PC-9 (cell line): ENCODE measurements around the gene RRP9.

Experiments
- EZH2 ChIP-seq: fragments of 200-600 bp; sonication (generic); IDR thresholded peaks from 2 replicates; pipeline ENCODE4 v1.8.0; 2017; ENCODE audit warnings: antibody characterized with exemption, low read depth
- TF ChIP-seq, protein P1 (sequence below): fragments of 200-600 bp; sonication (generic); conservative IDR thresholded peaks from 2 replicates; pipeline ENCODE4 v1.6.1; 2017; ENCODE audit warnings: mixed run types, antibody characterized with exemption, mild to moderate bottlenecking, moderate library complexity

DNA sequence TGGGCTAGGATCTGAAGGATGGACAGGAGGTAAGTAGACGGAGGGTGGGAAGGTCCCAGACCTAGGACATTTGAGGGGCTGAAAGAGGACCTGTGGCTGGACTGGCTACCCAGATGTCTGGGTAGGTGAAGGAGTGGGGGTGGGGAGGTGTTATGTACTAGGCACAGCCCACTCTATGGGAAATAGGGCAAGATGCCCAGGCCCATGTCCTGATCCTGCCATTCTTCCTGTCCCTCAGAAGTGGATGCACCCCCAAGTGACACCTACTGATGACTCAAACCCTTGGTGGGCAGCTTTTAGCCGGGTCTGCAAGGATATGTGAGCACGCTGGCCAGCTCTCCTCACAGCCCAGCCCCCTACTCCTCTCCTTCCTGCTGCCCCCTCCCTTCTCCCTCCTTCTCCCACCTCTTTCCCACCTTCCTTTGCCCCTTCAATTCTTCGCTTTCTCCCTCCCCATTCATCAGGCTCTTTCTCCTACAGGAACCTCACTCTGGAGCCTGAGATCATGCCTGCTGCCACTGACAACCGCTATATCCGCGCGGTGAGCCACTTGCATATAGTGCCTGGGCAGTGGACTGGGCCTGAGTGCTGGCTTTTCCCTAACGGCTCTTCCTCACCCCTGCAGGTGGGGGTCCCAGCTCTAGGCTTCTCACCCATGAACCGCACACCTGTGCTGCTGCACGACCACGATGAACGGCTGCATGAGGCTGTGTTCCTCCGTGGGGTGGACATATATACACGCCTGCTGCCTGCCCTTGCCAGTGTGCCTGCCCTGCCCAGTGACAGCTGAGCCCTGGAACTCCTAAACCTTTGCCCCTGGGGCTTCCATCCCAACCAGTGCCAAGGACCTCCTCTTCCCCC, 46.8 kb upstream of the RRP9 start:
- TF ChIP-seq, protein P1, sequence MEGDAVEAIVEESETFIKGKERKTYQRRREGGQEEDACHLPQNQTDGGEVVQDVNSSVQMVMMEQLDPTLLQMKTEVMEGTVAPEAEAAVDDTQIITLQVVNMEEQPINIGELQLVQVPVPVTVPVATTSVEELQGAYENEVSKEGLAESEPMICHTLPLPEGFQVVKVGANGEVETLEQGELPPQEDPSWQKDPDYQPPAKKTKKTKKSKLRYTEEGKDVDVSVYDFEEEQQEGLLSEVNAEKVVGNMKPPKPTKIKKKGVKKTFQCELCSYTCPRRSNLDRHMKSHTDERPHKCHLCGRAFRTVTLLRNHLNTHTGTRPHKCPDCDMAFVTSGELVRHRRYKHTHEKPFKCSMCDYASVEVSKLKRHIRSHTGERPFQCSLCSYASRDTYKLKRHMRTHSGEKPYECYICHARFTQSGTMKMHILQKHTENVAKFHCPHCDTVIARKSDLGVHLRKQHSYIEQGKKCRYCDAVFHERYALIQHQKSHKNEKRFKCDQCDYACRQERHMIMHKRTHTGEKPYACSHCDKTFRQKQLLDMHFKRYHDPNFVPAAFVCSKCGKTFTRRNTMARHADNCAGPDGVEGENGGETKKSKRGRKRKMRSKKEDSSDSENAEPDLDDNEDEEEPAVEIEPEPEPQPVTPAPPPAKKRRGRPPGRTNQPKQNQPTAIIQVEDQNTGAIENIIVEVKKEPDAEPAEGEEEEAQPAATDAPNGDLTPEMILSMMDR: no peak
- no peak for TF ChIP-seq EZH2
